Activated gamma-delta T cell treated with anti-CD3 and anti-CD28 coated beads, Interleukin-2, amount 50 U/mL, for 16 hours (primary cell): Measurements from ENCODE around the gene USP13.
"Not testable (repeated sequence)": the region's sequence is repeated elsewhere in the genome, so short reads cannot be mapped to it uniquely, and the experiment has no call there.

Experiments used
- DNase-seq: peaks from one replicate; pipeline ENCODE4 v3.0.0-alpha.2; 2020; ENCODE audit warnings: low read depth

USP13 gene

GRCh38 chr3:179660872-179661271 is 8.0 kb downstream of the USP13 start:
- DNase-seq: no peak

- DNase-seq: no peak
Observed at GRCh38 chr3:179661777-179662176, 8.9 kb downstream of the USP13 start.

- no peak for DNase-seq
Observed at GRCh38 chr3:179663093-179663492, 10.3 kb downstream of the USP13 start.

GRCh38 chr3:179666030-179666429 is 13.2 kb downstream of the USP13 start:
- no peak for DNase-seq

GRCh38 chr3:179666436-179667035 is 13.7 kb downstream of the USP13 start:
- DNase-seq: no peak

- no peak for DNase-seq
Observed at GRCh38 chr3:179668429-179668828, 15.6 kb downstream of the USP13 start.

- no peak for DNase-seq
Observed at GRCh38 chr3:179670311-179670710, 17.5 kb downstream of the USP13 start.

- DNase-seq: no peak
Observed at GRCh38 chr3:179671309-179671708, 18.5 kb downstream of the USP13 start.

GRCh38 chr3:179671747-179672242 is 19.0 kb downstream of the USP13 start:
- DNase-seq: no peak

GRCh38 chr3:179672918-179673317 is 20.1 kb downstream of the USP13 start:
- DNase-seq: no peak

- no peak for DNase-seq
Observed at GRCh38 chr3:179673523-179673922, 20.7 kb downstream of the USP13 start.

- DNase-seq: no peak
Observed at GRCh38 chr3:179676081-179676480, 23.2 kb downstream of the USP13 start.

GRCh38 chr3:179677884-179678283 is 25.0 kb downstream of the USP13 start:
- no peak for DNase-seq

GRCh38 chr3:179681492-179682263 is 28.8 kb downstream of the USP13 start:
- no peak for DNase-seq

- no peak for DNase-seq
Observed at GRCh38 chr3:179682426-179683080, 29.7 kb downstream of the USP13 start.

- DNase-seq: not testable (repeated sequence)
Observed at GRCh38 chr3:179683286-179683685, 30.4 kb downstream of the USP13 start.

- no peak for DNase-seq
Observed at GRCh38 chr3:179687967-179688535, 35.2 kb downstream of the USP13 start.

GRCh38 chr3:179688850-179689249 is 36.0 kb downstream of the USP13 start:
- DNase-seq: no peak

GRCh38 chr3:179694731-179695130 is 41.9 kb downstream of the USP13 start:
- no peak for DNase-seq

- DNase-seq: no peak
Observed at GRCh38 chr3:179695672-179696313, 43.0 kb downstream of the USP13 start.

GRCh38 chr3:179697736-179698332 is 45.0 kb downstream of the USP13 start:
- no peak for DNase-seq

- no peak for DNase-seq
Observed at GRCh38 chr3:179700716-179701115, 47.9 kb downstream of the USP13 start.
